22Rv1 (cell line): Measurements from ENCODE around the gene SLAMF8.

ENCODE experiments used
- CTCF ChIP-seq: fragments of 450-650 bp; IDR thresholded peaks from 2 replicates; pipeline ENCODE4 v1.5.1; 2017; ENCODE audit warnings: mild to moderate bottlenecking
- ZFX ChIP-seq: fragments of 450-650 bp; IDR thresholded peaks from 2 replicates; pipeline ENCODE4 v1.6.1; 2017; ENCODE audit warnings: antibody characterized with exemption, borderline replicate concordance

GRCh38 chr1:159828581-159829272, 2.1 kb downstream of the SLAMF8 start:
- TF ChIP-seq CTCF (no peak), ZFX (no peak)
